OCI-LY3 (cell line): ENCODE data around the gene MCRS1.

Source experiments
- EZH2phosphoT487 ChIP-seq: fragments of 200-600 bp; shearing (Covaris generic); IDR thresholded peaks from 2 replicates; pipeline ENCODE4 v1.6.1; 2018; ENCODE audit warnings: antibody characterized with exemption, mixed run types, low read depth
- TF ChIP-seq, protein P1 (sequence below): fragments of 200-600, 300-600 bp; sonication (generic); IDR thresholded peaks from 2 replicates; pipeline ENCODE4 v1.5.1; 2014; ENCODE audit warnings: antibody characterized with exemption, low read length, low read depth

- TF ChIP-seq EZH2phosphoT487, result no peak
- TF ChIP-seq, protein P1, sequence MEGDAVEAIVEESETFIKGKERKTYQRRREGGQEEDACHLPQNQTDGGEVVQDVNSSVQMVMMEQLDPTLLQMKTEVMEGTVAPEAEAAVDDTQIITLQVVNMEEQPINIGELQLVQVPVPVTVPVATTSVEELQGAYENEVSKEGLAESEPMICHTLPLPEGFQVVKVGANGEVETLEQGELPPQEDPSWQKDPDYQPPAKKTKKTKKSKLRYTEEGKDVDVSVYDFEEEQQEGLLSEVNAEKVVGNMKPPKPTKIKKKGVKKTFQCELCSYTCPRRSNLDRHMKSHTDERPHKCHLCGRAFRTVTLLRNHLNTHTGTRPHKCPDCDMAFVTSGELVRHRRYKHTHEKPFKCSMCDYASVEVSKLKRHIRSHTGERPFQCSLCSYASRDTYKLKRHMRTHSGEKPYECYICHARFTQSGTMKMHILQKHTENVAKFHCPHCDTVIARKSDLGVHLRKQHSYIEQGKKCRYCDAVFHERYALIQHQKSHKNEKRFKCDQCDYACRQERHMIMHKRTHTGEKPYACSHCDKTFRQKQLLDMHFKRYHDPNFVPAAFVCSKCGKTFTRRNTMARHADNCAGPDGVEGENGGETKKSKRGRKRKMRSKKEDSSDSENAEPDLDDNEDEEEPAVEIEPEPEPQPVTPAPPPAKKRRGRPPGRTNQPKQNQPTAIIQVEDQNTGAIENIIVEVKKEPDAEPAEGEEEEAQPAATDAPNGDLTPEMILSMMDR, result no peak
Observed at GRCh38 chr12:49603721-49604120, 35.8 kb upstream of the MCRS1 start.
